Mesenchymal stem cell (in vitro differentiated cells and primary cell): ENCODE data around the gene CSN1S1.

ENCODE experiments used
- DNase-seq: peaks from one replicate; pipeline ENCODE4 v3.0.0-alpha.2; 2013
- H2AFZ ChIP-seq: one replicate; pipeline ENCODE4 v1.6.1; 2013; ENCODE audit warnings: low read depth, mild to moderate bottlenecking, control low read depth, inconsistent platforms, low read length, moderate library complexity
- H2AK5ac ChIP-seq: 2 replicates; pipeline ENCODE4 v1.6.1; 2013; ENCODE audit warnings: low read length, moderate library complexity, mild to moderate bottlenecking, inconsistent platforms; ENCODE audit not compliant: severe bottlenecking
- H2BK120ac ChIP-seq: one replicate; pipeline ENCODE4 v1.6.1; 2013; ENCODE audit warnings: low read depth, mild to moderate bottlenecking, inconsistent platforms, low read length, moderate library complexity
- H2BK12ac ChIP-seq, 2 experiments: one replicate each; pipeline ENCODE4 v1.6.1; 2013; ENCODE audit warnings: inconsistent platforms in 2 of 2, low read length in 2 of 2, mild to moderate bottlenecking in 2 of 2, moderate library complexity in 2 of 2, control low read depth in 1 of 2
- H2BK15ac ChIP-seq: one replicate; pipeline ENCODE4 v1.6.1; 2013; ENCODE audit warnings: mild to moderate bottlenecking, low read depth, inconsistent platforms; ENCODE audit not compliant: poor library complexity, severe bottlenecking
- H2BK5ac ChIP-seq: 2 replicates; pipeline ENCODE4 v1.6.1; 2013; ENCODE audit warnings: low read depth, mild to moderate bottlenecking, low read length, control low read depth, inconsistent platforms; ENCODE audit not compliant: poor library complexity, severe bottlenecking
- H3K14ac ChIP-seq, 2 experiments: one replicate each; pipeline ENCODE4 v1.6.1; 2013; ENCODE audit warnings: inconsistent platforms in 2 of 2, low read length in 2 of 2, control low read depth in 1 of 2, mild to moderate bottlenecking in 1 of 2, moderate library complexity in 1 of 2
- H3K18ac ChIP-seq, 2 experiments: one replicate each; pipeline ENCODE4 v1.6.1; 2013; ENCODE audit warnings: inconsistent platforms in 2 of 2, low read length in 2 of 2, control low read depth in 1 of 2, low read depth in 1 of 2, mild to moderate bottlenecking in 1 of 2
- H3K23ac ChIP-seq, 2 experiments: one replicate each; pipeline ENCODE4 v1.6.1; 2013; ENCODE audit warnings: inconsistent platforms in 2 of 2, low read length in 2 of 2, mild to moderate bottlenecking in 2 of 2, moderate library complexity in 2 of 2, control low read depth in 1 of 2
- H3K27ac ChIP-seq: 2 replicates; pipeline ENCODE4 v1.5.1; 2013; ENCODE audit warnings: mild to moderate bottlenecking, moderate library complexity, low read length, control low read depth, inconsistent platforms; ENCODE audit not compliant: poor library complexity, severe bottlenecking
- H3K27me3 ChIP-seq, 2 experiments: 2 replicates each; pipeline versions ENCODE4 v1.6.1 to v1.7.0; 2013; ENCODE audit warnings: low read length in 2 of 2, mild to moderate bottlenecking in 2 of 2, moderate library complexity in 2 of 2, control low read depth in 1 of 2, inconsistent platforms in 1 of 2; ENCODE audit not compliant: control insufficient read depth in 1 of 2, insufficient read depth in 1 of 2
- H3K36me3 ChIP-seq, 2 experiments: 2 replicates each; pipeline versions ENCODE4 v1.6.1 to v1.7.0; 2013; ENCODE audit warnings: low read length in 2 of 2, control low read depth in 1 of 2, inconsistent platforms in 1 of 2, low read depth in 1 of 2, mild to moderate bottlenecking in 1 of 2; ENCODE audit not compliant: insufficient read depth in 2 of 2, control insufficient read depth in 1 of 2
- H3K4ac ChIP-seq, 2 experiments: one replicate each; pipeline ENCODE4 v1.6.1; 2013; ENCODE audit warnings: inconsistent platforms in 2 of 2, low read length in 2 of 2, mild to moderate bottlenecking in 2 of 2, moderate library complexity in 2 of 2, control low read depth in 1 of 2, low read depth in 1 of 2
- H3K4me1 ChIP-seq: 2 replicates; pipeline ENCODE4 v1.6.1; 2013; ENCODE audit warnings: low read depth, low read length, control low read depth; ENCODE audit not compliant: control insufficient read depth, insufficient read depth
- H3K4me2 ChIP-seq: 2 replicates; pipeline ENCODE4 v1.6.1; 2013; ENCODE audit warnings: low read length, mild to moderate bottlenecking, inconsistent platforms; ENCODE audit not compliant: poor library complexity, severe bottlenecking
- H3K4me3 ChIP-seq, 2 experiments: 2 replicates each; pipeline versions ENCODE4 v1.5.1 to v1.7.0; 2013; ENCODE audit warnings: low read length in 2 of 2, mild to moderate bottlenecking in 2 of 2, control low read depth in 1 of 2, low read depth in 1 of 2; ENCODE audit not compliant: insufficient read depth in 1 of 2
- H3K79me1 ChIP-seq: replicated peaks from 2 replicates; pipeline ENCODE4 v1.6.1; 2013; ENCODE audit warnings: mild to moderate bottlenecking, control low read depth, low read length, inconsistent platforms; ENCODE audit not compliant: poor library complexity, severe bottlenecking
- H3K9ac ChIP-seq: 2 replicates; pipeline ENCODE4 v1.7.0; 2013; ENCODE audit warnings: mild to moderate bottlenecking, low read length, moderate library complexity
- H3K9me3 ChIP-seq: 2 replicates; pipeline ENCODE4 v1.7.0; 2013; ENCODE audit warnings: mild to moderate bottlenecking, low read length; ENCODE audit not compliant: control insufficient read depth
- H4K8ac ChIP-seq: one replicate; pipeline ENCODE4 v1.6.1; 2013; ENCODE audit warnings: inconsistent platforms, mild to moderate bottlenecking, low read length, moderate library complexity
- H4K91ac ChIP-seq: one replicate; pipeline ENCODE4 v1.6.1; 2013; ENCODE audit warnings: mild to moderate bottlenecking, low read length, inconsistent platforms
- WGBS: methylation state at CpG from one replicate; pipeline ENCODE4 v1.1.7; 2013; ENCODE audit warnings: mixed read lengths; 5-methylcytosine and 5-hydroxymethylcytosine counted together

The CSN1S1 gene

GRCh38 chr4:69984030-69984443 is 53.2 kb downstream of the CSN1S1 start:
- H3K4ac ChIP-seq: no peak overlapping the region
- no peak overlapping the region for H4K91ac ChIP-seq
- WGBS: 58% methylated on average over 2 of the region's 2 CpGs
- H3K4me3 ChIP-seq: no peak overlapping the region
- no peaks in the 10 kb centered on the region for H3K9me3 ChIP-seq
- no peak overlapping the region for H2AK5ac ChIP-seq
- no peak overlapping the region for H2BK5ac ChIP-seq
- no peaks in the 10 kb centered on the region for H3K36me3 ChIP-seq
- no peaks in the 10 kb centered on the region for H3K27me3 ChIP-seq
- no peak overlapping the region for H2BK120ac ChIP-seq
- no peak overlapping the region for H3K9ac ChIP-seq
- H3K4me2 ChIP-seq: no peak overlapping the region
- H3K79me1 ChIP-seq: no peaks in the 10 kb centered on the region
- no peak overlapping the region for H3K23ac ChIP-seq
- no peak overlapping the region for H2BK12ac ChIP-seq
- no peak overlapping the region for H3K18ac ChIP-seq
- H3K14ac ChIP-seq: no peak overlapping the region
- H2AFZ ChIP-seq: no peak overlapping the region
- DNase-seq: no peak
- H2BK15ac ChIP-seq: no peak overlapping the region
- no peak overlapping the region for H3K27ac ChIP-seq
- peaks cover 3% of the 10 kb centered on the region for H3K4me1 ChIP-seq
- H4K8ac ChIP-seq: no peak overlapping the region

GRCh38 chr4:69986663-69987062 is 55.8 kb downstream of the CSN1S1 start:
- DNase-seq: no peak
- Histone ChIP-seq H4K8ac (no peak overlapping the region), H2BK12ac (no peak overlapping the region), H3K4me2 (no peak overlapping the region), H3K9ac (no peak overlapping the region), H3K27me3 (no peaks in the 10 kb centered on the region), H2AK5ac (no peak overlapping the region), H2AFZ (no peak overlapping the region), H3K18ac (no peak overlapping the region), H3K4ac (no peak overlapping the region), H3K9me3 (no peaks in the 10 kb centered on the region), H3K36me3 (no peaks in the 10 kb centered on the region), H2BK120ac (no peak overlapping the region), H3K23ac (no peak overlapping the region), H4K91ac (no peak overlapping the region), H2BK5ac (no peak overlapping the region), H3K4me3 (no peak overlapping the region), H3K4me1 (peaks cover 3% of the 10 kb centered on the region), H2BK15ac (no peak overlapping the region), H3K27ac (no peak overlapping the region), H3K14ac (no peak overlapping the region), H3K79me1 (no peaks in the 10 kb centered on the region)
- no CpG with 5 or more reads among the region's 1 CpG for WGBS

- Histone ChIP-seq H2BK12ac (no peak overlapping the region), H3K36me3 (no peaks in the 10 kb centered on the region), H2BK120ac (no peak overlapping the region), H3K79me1 (no peaks in the 10 kb centered on the region), H3K27me3 (no peaks in the 10 kb centered on the region), H2AK5ac (no peak overlapping the region), H3K4me2 (no peak overlapping the region), H3K18ac (no peak overlapping the region), H3K9me3 (no peaks in the 10 kb centered on the region), H4K8ac (no peak overlapping the region), H3K4me3 (no peak overlapping the region), H4K91ac (no peak overlapping the region), H2BK5ac (no peak overlapping the region), H2AFZ (no peak overlapping the region), H2BK15ac (no peak overlapping the region), H3K9ac (no peak overlapping the region), H3K23ac (no peak overlapping the region), H3K27ac (no peak overlapping the region), H3K14ac (no peak overlapping the region), H3K4ac (no peak overlapping the region), H3K4me1 (no peaks in the 10 kb centered on the region)
- no peak for DNase-seq
- WGBS: 98% methylated on average over 4 of the region's 4 CpGs
Observed at GRCh38 chr4:69991016-69991415, 60.1 kb downstream of the CSN1S1 start.

- Histone ChIP-seq H4K8ac (no peak overlapping the region), H3K4ac (no peak overlapping the region), H3K9me3 (no peaks in the 10 kb centered on the region), H3K23ac (no peak overlapping the region), H3K14ac (no peak overlapping the region), H2BK5ac (no peak overlapping the region), H3K4me3 (no peak overlapping the region), H2BK120ac (no peak overlapping the region), H3K4me2 (no peak overlapping the region), H3K79me1 (no peaks in the 10 kb centered on the region), H2BK15ac (no peak overlapping the region), H2AK5ac (no peak overlapping the region), H4K91ac (no peak overlapping the region), H3K4me1 (no peaks in the 10 kb centered on the region), H3K27me3 (no peaks in the 10 kb centered on the region), H3K9ac (no peak overlapping the region), H3K36me3 (no peaks in the 10 kb centered on the region), H3K27ac (no peak overlapping the region), H3K18ac (no peak overlapping the region), H2AFZ (no peak overlapping the region), H2BK12ac (no peak overlapping the region)
- no peak for DNase-seq
- 89% methylated on average over 4 of the region's 5 CpGs for WGBS
Observed at GRCh38 chr4:69994782-69995181, 63.9 kb downstream of the CSN1S1 start.
